Left cardiac atrium (tissue), 4 donors: Measurements from ENCODE around the gene TEAD2. TPM values are rescaled to one million over a fixed set of nuclear protein-coding genes. Genes with fewer than 3 reads are reported as not detected.
"Not testable (repeated sequence)": the region's sequence is repeated elsewhere in the genome, so short reads cannot be mapped to it uniquely, and the experiment has no call there.

ENCODE experiments used
- ATAC-seq, 2 donors: fragments of 200-7000 bp; cut with Tn5 transposase; one replicate each; pipeline ENCODE4 v1.9.1; 2020; ENCODE audit warnings: mild to moderate bottlenecking in 2 of 2, moderate library complexity in 2 of 2
- DNase-seq: peaks from one replicate; pipeline ENCODE4 v3.0.0-alpha.2; 2020
- intact Hi-C, 2 donors: fragments of 100-400 bp; cut with DNase I; formaldehyde crosslinking; loops; one replicate each; pipeline versions ENCODE4 v1.14.1 to v1.15.1; 2022 to 2023
- total RNA-seq, 2 donors: library from RNA; stranded (reverse); fragmentation: NEBNext Ultra II Directional; extraction: Animal tissue kit (Norgen Biotek cat#: 25700); gene quantifications; one replicate each; pipeline ENCODE4 v1.2.1, GENCODE V29; 2021
- donor health status: DM: no; HTN: yes; CAD: no.
- donor health status: DM: no; HTN: yes; CAD: no; lungs with severe emphysema.
- donor health status: DM: yes; HTN: yes; CAD: no.
- donor health status: Dilated cardiomyopathy.

TEAD2 gene
- total RNA-seq, 2 donors from 2014 or later = 43.8 to 45.0 TPM

DNA sequence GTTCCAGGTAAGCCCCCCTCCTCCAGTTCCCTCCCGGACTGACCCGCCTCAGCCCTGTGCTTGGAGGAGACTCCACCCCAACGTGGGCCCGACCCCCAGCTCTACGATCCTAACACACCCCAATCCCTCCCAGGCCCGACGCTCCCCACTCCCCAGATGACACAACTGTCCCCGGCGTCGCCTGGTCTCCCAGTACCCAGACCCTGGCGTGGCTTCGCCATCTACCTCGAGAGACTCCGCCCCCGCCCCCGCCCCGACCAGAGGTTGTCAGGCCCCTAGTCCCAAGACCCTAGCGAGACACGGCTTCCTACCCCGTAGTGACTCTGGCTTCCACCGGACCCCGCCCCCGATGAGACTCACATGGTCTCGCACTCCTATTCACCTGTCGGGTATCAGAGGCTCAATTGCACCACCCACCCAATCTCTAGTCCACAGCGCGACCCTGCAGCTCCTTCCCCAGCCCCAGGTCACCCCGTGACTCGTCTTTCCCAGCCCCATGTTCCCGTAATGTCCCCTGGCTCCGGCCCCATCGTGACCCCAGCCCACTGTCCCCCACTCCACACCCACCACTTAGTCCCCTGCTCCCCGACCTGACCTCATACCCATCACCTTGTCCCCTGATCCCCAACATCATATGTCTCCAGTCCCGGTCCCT, 24.1 kb downstream of the TEAD2 start:
- DNase-seq (no peak), ATAC-seq (no peak)
- intact Hi-C loops = no loop called here

DNA sequence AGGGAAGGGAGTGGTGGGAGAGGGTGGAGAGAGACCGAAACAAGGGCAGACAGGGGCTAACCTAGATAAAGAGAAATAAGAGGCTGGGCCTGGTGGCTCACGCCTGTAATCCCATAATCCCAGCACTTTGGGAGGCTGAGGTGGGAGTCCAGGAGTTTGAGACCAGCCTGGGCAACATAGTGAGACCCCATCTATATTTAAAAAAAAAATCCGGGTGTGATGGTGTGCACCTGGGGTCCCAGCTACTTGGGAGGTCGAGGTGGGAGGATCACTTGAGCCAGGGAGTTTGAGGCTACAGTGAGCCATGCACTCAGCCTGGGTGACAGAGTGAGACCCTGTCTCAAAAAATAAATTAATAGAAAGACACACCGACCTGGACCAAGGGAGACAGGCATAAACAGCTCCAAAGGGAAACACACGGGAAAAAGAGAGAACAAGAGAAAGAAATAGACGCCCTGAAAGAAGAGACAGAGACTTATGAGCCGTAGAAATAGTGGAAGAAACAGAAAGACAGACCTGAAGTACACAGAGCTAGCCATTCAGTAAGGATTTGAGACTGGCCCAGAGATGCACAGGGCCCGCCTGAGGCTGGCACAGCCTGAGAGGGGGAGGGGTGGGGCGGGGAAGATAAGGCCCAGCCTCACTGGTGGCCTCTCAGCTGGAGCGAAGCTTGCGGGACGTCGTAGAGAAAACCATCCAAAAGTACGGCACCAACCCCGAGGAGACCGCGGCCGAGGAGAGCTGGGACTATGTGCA, 24.8 kb downstream of the TEAD2 start:
- DNase-seq = no peak
- ATAC-seq = no peak
- intact Hi-C loops = no loop called here

DNA sequence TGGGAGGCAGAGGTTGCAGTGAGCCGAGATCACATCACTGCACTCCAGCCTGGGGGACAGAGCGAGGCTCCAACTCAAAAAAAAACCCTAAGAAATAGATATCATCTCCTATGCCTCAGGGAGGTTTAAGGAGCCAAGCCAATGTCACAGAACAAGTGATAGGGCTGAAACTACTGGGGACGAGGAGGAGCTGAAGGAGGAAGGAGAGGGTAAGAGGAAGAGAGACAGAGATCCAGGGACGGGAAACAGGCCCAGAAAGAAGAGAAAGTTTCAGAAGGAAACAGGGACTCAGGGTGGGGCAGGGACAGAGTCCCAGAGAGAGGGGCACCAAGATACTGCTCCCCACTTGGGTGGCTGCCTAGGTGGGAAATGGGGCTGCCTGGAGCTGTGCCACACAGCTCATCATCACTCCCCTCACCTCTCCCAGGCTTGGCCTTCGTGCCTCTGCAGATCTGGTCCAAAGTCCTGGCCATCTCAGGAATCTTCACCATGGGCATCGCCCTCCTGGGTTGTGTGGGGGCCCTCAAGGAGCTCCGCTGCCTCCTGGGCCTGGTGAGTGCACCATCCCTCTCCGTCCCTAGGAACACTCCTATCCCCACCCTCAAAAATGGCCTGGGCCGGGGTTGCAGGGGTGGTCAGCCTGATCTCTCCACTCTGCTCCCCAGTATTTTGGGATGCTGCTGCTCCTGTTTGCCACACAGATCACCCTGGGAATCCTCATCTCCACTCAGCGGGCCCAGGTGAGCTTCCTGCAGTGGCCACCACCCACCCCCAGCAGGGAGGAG, 25.5 kb downstream of the TEAD2 start:
- ATAC-seq = no peak
- DNase-seq = no peak
- intact Hi-C loops = no loop called here

DNA sequence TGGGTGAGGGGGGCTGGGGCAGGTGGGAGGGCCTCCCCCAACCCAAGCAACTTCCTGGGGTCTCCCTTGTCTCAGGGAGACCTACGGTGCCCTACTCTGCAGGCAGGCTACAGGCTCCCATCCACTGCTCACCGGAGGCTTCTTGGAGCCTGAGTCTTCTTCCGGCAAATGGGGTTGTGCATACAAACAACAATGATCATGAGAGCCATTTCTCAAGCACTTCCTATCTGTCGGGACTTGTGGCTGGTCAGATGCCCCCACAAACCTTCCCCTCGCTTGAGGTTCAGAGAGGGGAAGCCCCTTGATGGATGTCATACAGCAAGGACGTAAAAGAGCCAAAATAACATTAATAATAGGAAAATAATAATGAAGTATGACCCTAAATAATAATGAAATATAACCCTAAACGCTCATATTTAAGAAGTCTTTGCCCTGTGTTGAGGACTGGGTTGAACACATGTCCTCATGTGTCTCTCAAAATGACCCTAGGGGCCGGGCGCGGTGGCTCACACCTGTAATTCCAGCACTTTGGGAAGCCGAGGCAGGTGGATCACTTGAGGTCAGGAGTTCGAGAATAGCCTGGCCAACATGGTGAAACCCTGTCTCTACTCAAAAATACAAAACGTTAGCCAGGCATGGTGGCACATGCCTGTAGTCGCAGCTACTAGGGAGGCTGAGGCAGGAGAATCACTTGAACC, 26.3 kb downstream of the TEAD2 start:
- DNase-seq = no peak
- intact Hi-C loops = no loop called here
- ATAC-seq = no peak

DNA sequence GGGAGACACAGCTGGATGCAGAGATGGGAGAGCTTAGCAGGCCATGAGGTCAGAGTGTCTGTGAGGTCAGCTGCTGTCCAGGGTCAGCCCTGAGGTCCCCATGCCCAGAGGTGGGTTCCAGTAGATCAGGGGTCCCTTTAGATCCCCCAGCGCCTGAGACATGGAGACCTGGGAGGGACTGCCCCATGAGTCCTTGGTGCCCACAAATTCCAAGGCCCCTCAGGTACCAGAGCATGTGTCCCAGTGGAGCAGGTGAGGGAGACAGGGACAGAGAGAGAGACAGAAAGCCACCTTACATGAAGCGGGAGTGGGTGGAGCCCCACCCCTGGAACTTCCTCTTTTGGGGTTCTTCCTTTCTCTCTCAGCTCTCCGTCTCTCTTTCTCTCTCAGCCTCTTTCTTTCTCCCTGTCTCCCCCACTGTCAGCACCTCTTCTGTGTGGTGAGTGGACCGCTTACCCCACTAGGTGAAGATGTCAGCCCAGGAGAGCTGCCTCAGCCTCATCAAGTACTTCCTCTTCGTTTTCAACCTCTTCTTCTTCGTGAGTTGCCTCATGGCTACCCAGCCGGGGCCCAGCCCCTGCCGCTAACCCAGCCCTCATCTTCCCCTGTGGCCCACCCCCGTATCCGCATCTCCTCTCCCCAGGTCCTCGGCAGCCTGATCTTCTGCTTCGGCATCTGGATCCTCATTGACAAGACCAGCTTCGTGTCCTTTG, 27.0 kb downstream of the TEAD2 start, which contains the start of gene CD37:
Gene CD37, plus strand, starts transcription at position 336 of the 713 bp plus-strand sequence. Its CDS starts 135 bp downstream, at position 471.
- ATAC-seq = no peak
- no peak for DNase-seq
- intact Hi-C loops = no loop called here

DNA sequence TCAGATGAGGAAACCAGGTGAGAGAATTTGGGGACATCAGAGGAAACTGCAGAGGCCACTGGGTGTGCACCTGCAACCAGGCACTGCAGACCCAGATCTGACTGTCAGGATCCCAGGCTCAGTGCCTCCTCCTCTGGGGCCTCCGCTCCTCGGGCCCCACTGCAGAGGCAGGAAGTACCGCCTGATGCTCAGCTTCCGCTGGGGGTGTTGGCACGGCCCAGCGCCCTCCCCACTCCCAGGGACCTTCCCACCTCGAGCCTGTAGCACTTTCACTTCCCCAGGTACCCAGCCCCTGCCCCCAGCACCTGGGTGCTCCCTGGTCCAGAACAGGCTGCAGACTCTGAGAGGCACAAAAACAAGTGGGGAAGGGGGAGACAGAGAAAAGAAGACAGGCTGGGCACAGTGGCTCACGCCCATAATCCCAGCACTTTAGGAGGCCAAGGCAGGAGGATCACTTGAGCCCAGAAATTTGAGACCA, 28.4 kb downstream of the TEAD2 start:
- DNase-seq = no peak
- no peak for ATAC-seq
- intact Hi-C loops = no loop called here

DNA sequence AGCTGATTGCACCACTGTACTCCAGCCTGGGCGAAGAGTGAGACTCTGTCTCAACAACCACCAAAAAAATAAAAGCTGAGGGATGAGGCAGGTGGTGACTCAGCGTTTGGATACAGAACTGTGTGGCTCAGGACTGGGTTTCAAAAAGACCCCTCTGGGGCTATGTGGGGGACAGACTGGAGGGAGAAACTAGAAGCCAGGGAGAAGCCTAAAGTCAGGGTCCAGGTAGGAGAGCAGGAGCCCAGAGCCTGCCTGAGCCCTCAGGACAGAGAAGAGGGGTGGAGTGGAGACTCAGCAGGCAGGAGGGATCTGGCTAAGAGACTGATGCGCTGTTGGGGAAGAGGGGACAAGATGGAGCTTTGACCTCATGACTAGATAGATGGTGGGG, 28.8 kb downstream of the TEAD2 start:
- ATAC-seq = no peak
- no peak for DNase-seq
- intact Hi-C loops = no loop called here

DNA sequence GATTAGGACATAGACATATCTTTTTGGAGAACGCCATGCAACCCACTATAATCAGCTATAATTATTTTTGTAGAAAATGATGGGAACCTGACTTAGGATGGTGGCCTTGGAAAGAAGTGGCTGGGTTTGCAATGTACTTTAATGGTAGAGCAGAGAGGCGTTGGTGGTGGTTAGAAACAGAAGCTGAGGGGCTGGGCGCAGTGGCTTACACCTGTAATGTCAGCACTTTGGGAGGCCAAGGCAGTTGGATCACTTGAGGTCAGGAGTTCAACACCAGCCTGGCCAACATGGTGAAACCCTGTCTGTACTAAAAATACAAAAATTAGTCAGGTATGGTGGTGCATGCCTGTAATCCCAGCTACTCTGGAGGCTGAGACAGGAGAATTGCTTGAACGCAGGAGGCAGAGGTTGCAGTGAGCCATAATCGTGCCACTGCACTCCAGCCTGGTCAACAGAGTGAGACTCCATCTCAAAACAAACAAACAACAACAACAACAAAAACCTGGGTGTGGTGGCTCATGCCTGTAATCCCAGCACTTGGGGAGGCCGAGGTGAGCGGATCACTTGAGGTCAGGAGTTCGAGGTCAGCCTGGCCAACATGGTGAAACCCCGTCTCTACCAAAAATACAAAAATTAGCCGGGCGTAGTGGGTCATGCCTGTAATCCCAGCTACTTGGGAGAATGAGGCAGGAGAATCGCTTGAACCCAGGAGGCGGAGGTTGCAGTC, 29.4 kb downstream of the TEAD2 start:
- ATAC-seq, DNase-seq, intact Hi-C loops: not testable (repeated sequence)

DNA sequence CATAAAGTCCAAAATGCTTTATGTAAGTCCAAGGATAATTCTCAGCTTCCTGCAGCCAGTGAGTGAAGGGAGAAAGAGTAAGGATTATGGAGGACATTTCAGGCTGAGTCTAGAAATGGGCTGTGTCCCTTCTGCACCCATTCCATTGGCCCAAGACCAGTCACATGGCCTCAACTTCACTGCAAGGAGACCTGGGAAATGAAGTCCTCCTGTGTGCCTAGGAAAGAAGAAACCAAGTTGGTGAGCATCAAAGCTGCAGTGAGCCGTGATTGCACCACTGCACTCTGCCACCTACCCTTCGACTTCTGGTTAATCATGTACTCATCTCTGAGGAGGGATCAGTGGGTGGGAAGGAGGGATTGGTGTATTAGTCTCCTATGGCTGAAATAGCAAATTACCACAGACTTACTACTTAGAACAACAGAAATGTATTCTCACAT, 30.6 kb downstream of the TEAD2 start:
- no peak for DNase-seq
- intact Hi-C loops = no loop called here
- ATAC-seq = peak; percentile 77 to 79

DNA sequence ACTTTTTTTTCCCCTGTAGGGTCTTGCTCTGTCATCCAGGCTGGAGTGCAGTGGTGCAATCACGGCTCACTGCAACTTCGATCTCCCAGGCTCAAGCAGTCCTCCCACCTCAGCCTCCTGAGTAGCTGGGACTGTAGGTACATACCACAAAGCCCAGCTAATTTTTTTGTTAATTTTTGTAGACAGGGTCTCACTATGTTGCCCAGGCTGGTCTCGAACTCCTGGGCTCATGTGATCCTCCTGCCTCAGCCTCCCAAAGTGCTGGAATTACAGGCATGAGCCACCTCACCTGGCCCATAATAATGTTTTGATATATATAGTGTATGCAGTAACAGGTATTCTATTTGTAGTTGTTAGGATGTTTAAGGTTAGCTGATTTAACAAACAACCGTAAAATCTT, 31.0 kb downstream of the TEAD2 start:
- intact Hi-C loops, ATAC-seq: not testable (repeated sequence)

DNA sequence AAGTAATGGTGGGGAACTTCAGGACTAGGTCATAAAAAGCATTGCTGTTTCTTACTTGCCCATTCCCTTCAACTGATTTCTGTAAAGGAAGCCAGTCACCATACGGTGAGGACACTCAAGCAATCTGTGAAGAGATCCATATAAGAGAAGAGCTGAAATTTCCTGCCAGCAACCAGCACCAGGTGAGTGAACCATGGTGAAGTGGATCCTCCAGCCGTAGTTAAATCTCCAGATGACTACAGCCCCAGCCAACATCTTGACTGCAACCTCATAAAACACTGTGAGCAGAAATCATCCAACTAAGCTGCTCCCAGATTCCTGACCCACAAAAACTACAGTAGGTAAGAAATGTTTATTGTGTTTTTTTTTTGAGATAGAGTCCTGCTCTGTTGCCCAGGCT, 33.5 kb downstream of the TEAD2 start:
- intact Hi-C loops = no loop called here
- ATAC-seq (no peak), DNase-seq (no peak)

More for the DNA sequence above, 31.0 kb downstream of the TEAD2 start:
- not testable (repeated sequence) for DNase-seq

DNA sequence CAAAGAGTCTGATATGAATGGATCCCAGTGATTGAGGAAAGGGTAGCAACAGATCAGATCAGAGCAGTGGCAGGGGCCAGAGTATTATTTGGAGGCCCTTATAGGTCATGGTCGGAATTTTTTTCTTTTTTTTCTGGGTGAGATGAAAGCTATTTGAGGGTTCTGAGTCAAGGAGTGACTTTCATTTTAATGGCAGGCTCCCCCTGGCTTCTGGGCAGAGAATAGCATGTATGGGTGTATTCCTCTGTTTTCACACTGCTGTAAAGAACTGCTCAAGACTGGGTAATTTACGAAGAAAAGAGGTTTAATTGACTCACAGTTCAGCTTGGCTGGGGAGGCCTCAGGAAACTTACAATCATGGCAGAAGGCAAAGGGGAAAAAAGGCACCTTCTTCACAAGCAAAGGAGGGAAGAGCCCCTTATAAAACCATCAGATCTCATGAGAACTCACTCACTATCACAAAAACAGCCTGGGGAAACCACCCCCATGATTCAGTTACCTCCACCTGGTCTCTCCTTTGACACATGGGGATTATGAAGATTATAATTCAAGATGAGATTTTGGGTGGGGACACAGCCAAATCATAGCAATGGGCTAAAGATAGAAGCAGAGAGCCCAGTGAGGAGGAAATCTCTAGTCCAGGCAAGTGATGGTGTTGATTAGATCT, 34.2 kb downstream of the TEAD2 start:
- peak in 1 of 2 donors; percentile 20 for ATAC-seq
- intact Hi-C loops = no loop called here
- no peak for DNase-seq

DNA sequence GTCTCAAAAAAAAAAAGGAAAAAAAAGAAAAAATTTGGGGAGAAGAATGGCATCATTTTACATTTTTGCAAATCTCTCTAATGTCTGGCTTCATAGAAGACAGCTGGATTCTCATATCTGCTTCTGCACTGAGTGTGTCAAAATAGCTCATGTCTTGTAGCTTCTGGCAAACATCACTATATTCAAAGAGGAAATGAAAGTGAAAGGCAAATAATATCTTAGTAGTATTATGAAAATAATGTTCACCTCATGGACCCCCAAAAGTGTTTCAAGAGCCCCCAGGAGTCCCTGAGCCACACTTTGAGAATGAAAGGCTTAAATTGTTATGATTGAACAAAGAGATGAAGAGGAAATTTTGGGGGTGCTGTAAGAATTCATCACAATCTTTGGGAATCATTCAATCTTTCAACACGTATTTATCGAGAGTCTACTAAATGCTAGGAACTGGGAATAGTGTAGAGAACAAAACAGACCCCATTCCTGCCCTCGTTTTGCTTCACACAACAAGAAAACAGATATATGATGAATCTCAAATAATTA, 36.0 kb downstream of the TEAD2 start:
- intact Hi-C loops = no loop called here
- ATAC-seq (no peak), DNase-seq (no peak)

DNA sequence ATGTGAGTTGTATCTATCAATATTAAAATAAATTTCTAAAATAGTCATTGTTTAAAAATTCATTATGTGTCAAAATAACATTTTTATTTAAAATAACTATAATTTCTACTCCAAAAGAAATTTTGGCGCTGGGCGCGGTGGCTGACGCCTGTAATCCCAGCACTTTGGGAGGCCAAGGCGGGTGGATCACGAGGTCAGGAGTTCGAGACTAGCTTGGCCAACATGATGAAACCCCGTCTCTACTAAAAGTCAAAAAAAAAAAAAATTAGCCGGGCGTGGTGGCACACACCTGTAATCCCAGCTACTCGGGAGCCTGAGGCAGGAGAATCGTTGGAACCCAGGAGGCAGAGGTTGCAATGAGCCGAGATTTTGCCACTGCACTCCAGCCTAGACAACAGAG, 36.5 kb downstream of the TEAD2 start:
- DNase-seq, ATAC-seq, intact Hi-C loops: not testable (repeated sequence)

DNA sequence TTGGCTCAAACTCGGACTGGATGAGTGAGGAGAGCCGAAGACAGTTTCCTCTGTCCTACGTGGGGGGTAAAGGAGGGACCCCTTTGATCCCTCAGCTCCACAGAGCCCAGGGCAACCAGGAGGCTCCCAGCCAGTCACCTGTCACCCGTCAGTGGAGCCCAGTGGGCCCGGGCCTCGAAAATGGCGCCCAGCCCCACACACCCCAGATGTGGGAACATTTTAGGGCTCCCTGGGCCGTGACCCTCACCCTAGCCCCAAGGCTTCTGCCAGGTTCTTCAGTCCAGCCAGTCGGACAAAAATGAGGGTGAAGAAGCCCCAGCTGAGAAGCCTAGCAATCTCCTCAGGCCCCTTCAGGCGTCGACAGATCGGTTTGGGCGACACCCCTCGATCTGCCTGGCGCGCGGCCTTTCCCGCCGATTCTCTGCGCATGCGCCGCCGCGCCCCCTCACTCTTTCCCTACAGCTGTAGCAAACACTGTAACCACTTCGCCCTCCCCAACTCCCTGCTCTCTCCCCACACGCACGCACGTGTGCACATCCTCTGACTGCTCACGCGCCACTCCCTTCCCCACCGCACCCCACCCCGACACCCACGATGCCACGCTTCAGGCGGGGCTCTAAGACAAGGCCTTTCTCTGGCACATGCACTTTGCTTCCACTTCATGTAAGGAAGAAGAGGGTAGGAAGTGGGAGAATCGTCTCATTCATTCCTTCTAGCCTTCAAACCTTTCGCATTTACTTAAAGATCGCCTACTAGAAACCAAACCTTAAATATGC, 37.2 kb downstream of the TEAD2 start, which contains the start of gene SLC6A16:
Gene SLC6A16, minus strand, starts transcription at position 391 of the 776 bp plus-strand sequence. CDS start 13,844 bp downstream, outside the sequence.
- intact Hi-C loops = no loop called here
- ATAC-seq (no peak), DNase-seq (no peak)

DNA sequence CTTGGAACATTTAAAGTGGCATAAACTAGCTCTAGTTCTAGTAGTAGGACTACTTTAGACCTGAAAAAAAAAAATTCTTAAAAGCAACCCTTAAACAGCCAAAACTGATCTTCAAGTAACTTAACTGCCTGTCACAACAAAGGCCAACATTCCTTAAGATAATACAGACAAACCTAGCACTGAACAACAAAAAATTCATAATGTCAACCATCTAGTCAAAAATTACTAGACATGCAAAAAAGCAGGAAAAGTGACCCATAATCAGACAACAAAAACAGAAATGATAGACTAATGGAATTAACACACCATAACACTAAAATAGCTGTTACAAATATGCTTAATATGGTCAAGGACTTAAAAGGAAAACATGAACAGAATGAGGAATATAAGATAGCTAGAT, 43.9 kb downstream of the TEAD2 start:
- intact Hi-C loops = no loop called here
- ATAC-seq (no peak), DNase-seq (no peak)
